ENCODE data around the gene EPO.
"Not testable (repeated sequence)": the region's sequence is repeated elsewhere in the genome, so short reads cannot be mapped to it uniquely, and the experiment has no call there.

Gene EPO

DNA sequence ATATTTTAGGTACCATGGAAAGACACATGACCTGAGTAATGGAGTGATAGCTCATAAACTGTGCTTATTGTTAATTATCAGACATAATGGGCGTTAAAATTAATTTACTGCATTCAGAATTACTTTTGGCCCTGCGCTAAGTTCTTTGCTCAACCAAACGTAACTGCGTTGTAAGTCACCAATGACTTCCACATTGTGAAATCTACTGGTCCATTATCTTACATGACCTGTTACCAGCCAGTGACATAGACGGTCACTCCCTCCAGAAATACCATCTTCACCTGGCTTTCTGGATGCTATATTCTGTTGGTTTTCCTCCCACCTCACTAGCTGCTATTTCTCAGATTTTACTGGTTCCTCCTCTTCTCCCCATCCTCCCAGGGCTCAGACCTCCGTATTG lies 21.2 kb upstream of the EPO start:
- no peak for DNase-seq (ENCODE audit: extremely low read depth, low read depth)
- TF ChIP-seq, protein P1, sequence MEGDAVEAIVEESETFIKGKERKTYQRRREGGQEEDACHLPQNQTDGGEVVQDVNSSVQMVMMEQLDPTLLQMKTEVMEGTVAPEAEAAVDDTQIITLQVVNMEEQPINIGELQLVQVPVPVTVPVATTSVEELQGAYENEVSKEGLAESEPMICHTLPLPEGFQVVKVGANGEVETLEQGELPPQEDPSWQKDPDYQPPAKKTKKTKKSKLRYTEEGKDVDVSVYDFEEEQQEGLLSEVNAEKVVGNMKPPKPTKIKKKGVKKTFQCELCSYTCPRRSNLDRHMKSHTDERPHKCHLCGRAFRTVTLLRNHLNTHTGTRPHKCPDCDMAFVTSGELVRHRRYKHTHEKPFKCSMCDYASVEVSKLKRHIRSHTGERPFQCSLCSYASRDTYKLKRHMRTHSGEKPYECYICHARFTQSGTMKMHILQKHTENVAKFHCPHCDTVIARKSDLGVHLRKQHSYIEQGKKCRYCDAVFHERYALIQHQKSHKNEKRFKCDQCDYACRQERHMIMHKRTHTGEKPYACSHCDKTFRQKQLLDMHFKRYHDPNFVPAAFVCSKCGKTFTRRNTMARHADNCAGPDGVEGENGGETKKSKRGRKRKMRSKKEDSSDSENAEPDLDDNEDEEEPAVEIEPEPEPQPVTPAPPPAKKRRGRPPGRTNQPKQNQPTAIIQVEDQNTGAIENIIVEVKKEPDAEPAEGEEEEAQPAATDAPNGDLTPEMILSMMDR (IDR thresholded peaks at IDR 0.05; ENCODE audit: low read depth, low read length) = no peak

DNA sequence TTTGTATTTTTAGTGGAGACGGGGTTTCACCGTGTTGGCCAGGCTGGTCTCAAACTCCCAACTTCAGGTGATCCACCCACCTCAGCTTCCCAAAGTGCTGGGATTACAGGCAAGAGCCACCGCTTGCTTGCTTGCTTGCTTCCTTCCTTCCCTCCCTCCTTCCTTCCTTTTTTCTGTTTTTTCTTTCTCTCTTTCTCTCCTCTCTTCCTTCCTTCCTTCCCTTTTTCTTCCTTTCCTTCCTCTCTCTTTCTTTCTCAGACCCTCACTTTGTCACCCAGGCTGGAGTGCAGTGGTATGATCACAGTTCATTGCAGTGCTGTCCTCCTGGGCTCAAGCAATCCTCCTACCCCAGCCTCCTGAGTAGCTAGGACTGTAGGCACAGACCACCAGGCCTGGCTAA lies 19.2 kb upstream of the EPO start:
- DNase-seq (ENCODE audit: extremely low read depth, low read depth) = not testable (repeated sequence)

- TF ChIP-seq, protein P1 (IDR thresholded peaks at IDR 0.05; ENCODE audit: low read depth, low read length) = peak; percentile 94
- DNase-seq (ENCODE audit: extremely low read depth, low read depth) = no peak
These were observed 14.9 kb upstream of the EPO start for GRCh38 chr7:100705320-100705752.

DNA sequence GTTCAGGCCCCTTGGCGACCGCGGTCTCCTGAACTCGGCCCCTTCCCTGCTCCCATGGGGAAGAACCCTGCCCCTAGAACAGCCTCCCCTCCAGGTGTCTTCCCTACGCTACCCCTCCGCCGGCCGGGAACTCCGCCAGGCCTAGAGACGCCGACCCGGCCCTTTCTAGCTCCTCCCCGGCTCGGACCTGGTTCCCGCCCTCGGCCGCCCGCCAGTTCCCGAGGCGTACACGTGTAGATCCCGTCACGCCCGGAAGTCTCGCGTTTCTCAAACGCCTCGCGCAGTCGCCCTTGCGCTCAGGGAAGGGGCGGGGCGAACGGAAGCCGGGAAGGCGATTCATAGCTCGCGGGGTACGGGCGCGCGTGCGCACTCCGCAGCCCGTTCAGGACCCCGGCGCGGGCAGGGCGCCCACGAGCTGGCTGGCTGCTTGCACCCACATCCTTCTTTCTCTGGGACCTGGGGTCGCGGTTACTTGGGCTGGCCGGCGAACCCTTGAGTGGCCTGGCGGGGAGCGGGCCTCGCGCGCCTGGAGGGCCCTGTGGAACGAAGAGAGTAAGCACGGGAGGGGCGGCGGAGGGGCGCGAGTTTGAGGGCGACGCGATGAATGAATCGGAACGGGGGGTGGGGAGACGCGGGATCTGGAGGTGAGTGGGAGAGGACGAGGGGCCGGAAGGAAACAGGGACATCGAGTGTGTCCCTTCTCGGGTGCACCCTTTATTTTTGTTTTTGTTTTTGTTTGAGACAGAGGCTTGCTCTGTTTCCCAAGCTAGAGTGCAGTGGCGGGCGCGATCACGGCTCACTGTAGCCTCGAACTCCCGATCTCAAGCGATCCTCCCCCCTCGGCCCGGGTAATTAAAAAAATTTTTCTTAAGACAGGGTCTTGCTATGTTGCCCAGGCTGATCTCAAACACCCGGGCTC lies 14.3 kb upstream of the EPO start, which contains the start of gene POP7:
Gene POP7 (plus strand): TSS at position 369 of the 919 bp plus-strand sequence. CDS start 710 bp downstream, outside the sequence.
- peak; percentile 96 for DNase-seq (ENCODE audit: extremely low read depth, low read depth)
- TF ChIP-seq, protein P1 (IDR thresholded peaks at IDR 0.05; ENCODE audit: low read depth, low read length) = no peak

DNA sequence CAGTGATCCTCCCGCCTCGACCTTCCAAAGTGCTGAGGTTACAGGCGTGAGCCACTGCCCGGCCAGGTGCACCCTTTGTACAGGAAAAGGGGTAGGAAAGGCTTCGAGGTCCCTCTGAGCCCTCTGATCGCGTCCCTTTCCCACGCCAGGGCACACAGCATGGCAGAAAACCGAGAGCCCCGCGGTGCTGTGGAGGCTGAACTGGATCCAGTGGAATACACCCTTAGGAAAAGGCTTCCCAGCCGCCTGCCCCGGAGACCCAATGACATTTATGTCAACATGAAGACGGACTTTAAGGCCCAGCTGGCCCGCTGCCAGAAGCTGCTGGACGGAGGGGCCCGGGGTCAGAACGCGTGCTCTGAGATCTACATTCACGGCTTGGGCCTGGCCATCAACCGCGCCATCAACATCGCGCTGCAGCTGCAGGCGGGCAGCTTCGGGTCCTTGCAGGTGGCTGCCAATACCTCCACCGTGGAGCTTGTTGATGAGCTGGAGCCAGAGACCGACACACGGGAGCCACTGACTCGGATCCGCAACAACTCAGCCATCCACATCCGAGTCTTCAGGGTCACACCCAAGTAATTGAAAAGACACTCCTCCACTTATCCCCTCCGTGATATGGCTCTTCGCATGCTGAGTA lies 13.5 kb upstream of the EPO start:
- TF ChIP-seq, protein P1 (IDR thresholded peaks at IDR 0.05; ENCODE audit: low read depth, low read length) = no peak
- DNase-seq (ENCODE audit: extremely low read depth, low read depth) = no peak

GRCh38 chr7:100708395-100708794 lies 11.9 kb upstream of the EPO start:
- TF ChIP-seq, protein P1 (IDR thresholded peaks at IDR 0.05; ENCODE audit: low read depth, low read length) = no peak
- DNase-seq (ENCODE audit: extremely low read depth, low read depth) = no peak

GRCh38 chr7:100710452-100710851 lies 9.8 kb upstream of the EPO start:
- no peak for DNase-seq (ENCODE audit: extremely low read depth, low read depth)
- TF ChIP-seq, protein P1 (IDR thresholded peaks at IDR 0.05; ENCODE audit: low read depth, low read length) = no peak
